Non-pigmented ciliary epithelial cell (primary cell): ENCODE measurements around the gene NPAS1.
"Not testable (repeated sequence)": the region's sequence is repeated elsewhere in the genome, so short reads cannot be mapped to it uniquely, and the experiment has no call there.

Experiments
- DNase-seq: peaks from one replicate; pipeline ENCODE4 v3.0.0-alpha.2; 2010; ENCODE audit warnings: low read depth

NPAS1 gene

GRCh38 chr19:47047272-47047762 lies 27.7 kb downstream of the NPAS1 start:
- no peak for DNase-seq

GRCh38 chr19:47047763-47048405 lies 28.2 kb downstream of the NPAS1 start:
- peak; percentile 81 for DNase-seq

- DNase-seq, result peak; percentile 59
These were observed 29.7 kb downstream of the NPAS1 start for GRCh38 chr19:47049307-47049700.

- DNase-seq, result not testable (repeated sequence)
These were observed 30.9 kb downstream of the NPAS1 start for GRCh38 chr19:47050562-47050961.

DNA sequence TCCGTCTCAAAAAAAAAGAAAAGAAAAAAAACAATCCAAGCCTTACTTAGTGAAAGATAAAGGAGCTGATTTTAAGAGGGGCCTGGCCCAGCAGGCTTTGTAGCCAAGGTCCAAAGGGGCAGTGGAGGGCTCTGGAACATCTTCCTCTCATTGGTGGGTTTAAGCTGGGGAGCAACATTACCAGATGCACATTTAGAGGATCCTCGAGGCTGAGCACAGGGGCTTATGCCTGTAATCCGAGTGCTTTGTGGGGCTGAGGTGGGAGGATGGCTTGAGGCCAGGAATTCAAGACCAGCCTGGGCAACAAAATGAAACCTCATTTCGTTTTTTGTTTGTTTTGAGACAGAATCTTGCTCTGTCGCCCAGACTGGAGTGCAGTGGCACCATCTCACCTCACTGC lies 36.8 kb downstream of the NPAS1 start:
- no peak for DNase-seq

DNA sequence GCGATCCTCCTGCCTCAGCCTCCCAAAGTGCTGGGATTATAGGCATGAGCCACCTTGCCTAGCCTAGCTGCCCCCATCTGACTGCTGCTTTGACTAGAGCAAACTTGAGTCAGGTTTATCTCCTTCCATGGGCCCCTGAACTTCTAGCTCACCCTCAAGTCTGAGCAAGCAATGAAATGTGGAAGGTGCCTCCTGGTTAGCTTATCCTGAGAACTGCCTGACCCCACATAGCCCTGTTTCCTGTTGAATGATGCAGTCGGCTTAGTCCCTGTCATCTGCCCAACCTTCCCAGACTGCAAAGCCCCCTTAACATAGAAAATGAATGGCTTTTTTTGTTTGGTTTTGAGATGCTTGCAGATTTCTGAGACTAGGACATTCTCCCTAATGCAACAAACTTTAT lies 37.7 kb downstream of the NPAS1 start:
- DNase-seq, result peak; percentile 15

DNA sequence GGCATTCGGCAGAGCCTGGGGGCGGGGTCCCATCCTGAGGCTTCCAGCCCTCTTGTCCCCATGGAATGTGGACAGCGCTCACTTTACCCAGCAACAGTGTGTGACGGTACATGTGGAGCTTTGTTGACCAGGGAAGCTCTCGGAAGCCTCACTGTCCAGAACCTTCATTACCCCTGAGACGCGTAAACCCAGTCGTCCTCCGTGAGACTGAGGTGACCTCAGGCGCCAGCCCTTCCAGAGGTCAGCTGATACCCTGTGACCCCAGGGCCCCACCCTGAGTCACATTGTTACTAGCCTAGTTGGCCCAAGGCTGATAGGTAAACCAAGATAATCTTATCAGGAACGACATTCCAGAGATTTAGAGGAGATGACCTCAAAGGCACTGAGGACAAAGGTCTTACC lies 39.0 kb downstream of the NPAS1 start:
- no peak for DNase-seq

GRCh38 chr19:47063874-47064273 lies 44.2 kb downstream of the NPAS1 start:
- DNase-seq, result no peak

- DNase-seq, result no peak
These were observed 45.6 kb downstream of the NPAS1 start for GRCh38 chr19:47065242-47065641.

- DNase-seq, result no peak
These were observed 47.0 kb downstream of the NPAS1 start for GRCh38 chr19:47066376-47067214.

DNA sequence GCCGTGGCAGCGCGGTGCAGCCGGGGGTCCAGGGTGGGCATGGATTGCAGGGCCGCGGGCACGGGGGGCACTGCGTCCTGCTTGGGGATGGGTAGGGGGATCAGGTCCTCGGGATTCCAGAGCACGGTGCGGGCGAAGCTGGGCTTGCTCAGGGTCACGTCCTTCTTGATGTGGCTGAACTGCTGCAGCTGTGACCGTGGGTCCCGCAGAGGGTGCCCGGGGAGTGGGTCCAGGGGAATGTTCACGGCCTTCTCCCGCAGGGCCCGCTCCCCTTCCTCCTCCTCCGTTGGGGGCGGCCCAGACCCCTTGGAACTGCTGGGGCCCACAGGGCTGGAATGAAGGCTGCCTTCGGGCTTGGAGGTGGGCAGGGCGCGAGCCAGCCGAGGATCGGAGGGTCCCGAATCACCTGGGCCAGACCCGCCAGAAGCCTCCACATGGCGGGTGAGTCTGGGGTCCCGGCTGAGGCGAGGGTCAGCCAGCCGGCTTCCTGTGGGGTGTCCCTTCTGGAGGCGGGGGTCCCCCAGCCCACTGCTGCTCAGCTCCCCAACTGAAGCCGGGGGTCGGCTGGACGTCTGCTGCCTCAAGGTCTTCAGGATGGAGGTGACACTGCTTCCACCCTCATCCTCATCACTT lies 47.7 kb downstream of the NPAS1 start:
- no peak for DNase-seq

DNA sequence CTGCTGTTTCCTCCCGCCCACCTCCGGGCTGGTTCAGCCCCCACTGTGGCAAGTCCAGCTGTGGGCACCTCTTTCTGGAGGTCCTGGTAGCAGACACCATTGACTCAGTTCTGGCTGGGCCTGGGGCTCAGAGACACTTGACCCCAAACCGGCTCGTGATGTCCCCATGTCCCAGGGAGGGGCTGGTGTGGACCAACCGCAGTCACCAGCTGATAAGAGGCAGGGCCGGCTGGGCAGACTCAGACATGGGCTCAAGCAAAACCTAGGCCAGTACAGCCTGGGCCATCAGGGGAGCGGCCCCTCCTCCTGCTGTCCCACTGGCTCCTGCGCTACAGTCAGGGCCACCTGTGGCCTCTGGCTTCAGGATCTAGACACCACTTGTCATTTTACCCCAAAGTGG lies 48.6 kb downstream of the NPAS1 start:
- DNase-seq, result no peak

DNA sequence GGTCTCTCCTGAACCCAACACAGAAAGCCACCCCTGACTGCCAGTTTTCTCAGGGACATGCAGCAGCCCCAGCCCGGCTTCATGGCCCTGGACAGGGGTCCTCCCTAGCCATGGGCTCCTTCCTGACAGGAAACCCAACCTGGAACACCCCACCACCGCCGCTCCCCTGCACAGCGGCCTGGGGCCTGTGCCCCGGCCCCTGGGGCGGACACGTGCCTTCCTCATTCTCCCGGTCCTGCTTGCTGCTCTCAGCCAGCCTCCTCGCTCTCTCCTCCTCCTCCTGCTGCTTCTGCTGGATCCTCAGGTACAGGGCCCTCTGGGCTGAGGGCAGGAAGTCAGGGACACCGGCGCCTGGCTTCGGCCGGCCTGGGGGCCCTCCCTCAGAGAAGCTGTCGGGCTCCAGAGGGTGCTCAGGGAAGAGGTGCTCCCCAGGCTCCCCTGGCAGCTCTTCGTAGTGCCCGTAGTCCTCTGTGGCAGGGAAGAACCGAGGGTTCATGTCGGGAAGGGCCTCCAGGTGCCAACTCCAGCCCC lies 49.3 kb downstream of the NPAS1 start:
- no peak for DNase-seq

GRCh38 chr19:47069795-47070194 lies 50.2 kb downstream of the NPAS1 start:
- no peak for DNase-seq

GRCh38 chr19:47070756-47071155 lies 51.1 kb downstream of the NPAS1 start:
- no peak for DNase-seq

- no peak for DNase-seq
These were observed 52.1 kb downstream of the NPAS1 start for GRCh38 chr19:47071731-47072130.

DNA sequence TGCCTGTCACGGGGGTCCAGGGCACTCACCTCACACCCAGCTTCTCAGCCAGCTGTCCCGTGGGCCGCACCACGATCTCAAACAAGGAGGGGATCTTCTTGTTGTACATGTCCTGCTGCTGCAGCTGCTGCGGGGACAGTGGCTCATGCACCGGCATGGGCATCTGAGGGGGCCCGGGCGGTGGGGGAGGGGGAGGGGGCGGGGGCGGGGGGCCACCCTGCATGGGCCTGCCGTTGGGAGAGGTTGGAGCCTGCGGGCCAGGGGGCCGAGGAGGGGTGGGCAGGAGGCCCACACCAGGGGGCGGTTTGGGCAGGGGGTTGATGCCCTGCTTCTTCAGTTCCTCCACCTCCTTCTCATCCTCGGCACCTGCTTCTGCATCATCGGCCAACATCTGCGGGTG lies 52.7 kb downstream of the NPAS1 start:
- DNase-seq, result no peak

- DNase-seq, result no peak
These were observed 53.9 kb downstream of the NPAS1 start for GRCh38 chr19:47073574-47073973.

DNA sequence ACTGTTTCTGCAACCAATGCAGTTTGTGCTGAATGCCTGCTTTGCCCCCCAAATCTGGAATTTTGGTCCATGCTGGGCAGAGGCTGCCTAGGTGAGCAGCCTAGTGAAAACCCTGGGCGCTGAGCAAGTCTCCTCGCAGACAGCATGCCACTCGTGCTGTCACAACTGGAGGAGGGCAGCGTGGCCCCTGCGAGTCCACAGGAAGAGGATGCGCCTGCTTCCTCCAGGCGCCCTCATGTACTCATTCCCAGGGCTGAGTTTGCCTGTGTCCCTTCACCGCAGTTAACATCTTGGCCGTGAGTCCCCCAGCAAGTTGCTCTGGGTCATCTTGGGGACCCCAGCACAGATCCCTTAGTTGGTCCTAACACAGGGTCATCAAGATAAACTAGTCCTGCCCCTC lies 55.0 kb downstream of the NPAS1 start:
- DNase-seq, result no peak

DNA sequence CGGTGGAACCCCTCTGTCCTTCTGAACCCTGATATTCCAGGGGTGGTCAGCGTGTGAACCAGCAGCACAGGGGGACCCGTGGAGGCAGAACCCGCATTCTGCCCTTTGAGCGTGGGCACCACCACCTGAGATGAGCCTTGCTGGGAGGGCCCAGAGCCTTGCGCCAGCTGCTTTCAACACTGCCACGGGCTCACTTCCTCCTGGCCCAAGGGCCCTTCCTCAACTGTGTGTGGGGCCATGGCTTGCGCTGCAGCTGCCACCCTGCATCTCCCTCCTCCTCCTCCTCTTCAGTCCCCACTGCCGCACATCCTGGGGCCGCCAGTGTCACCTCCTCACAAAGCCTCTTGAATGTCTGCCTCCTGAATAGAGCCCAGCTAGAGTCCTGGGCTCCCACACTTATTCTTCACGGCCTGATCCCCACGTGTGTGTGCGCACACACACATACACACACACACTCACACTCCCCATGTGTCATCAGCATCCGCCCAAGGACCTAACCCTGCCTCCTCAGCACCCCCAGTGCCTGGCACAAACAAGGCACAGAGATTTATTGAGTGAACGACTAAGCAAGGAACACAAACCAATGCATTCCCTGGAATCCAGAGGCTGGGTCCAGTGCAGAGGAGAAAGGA lies 55.7 kb downstream of the NPAS1 start:
- DNase-seq, result no peak

DNA sequence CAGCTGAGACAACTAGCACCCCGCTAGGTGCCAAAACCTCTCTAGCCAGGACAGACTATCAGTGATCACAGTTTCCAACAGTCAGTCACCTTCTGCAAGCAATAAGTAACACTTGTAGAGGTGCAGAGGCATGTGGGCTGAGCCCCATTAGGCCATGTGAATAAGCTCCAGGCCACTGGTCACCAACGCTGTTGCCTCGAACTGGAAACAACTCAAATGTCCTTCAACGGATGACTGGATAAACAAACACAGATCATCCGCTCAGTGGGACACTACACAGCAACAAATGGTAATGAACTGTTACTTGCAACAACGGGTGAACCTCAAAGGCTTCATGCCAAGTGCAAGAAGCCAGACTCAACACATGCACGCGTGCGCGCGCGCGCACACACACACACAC lies 56.3 kb downstream of the NPAS1 start:
- no peak for DNase-seq

- not testable (repeated sequence) for DNase-seq
These were observed 58.7 kb downstream of the NPAS1 start for GRCh38 chr19:47078351-47078750.
